HepG2 (cell line): ENCODE results near the gene NUP133. TPM values are rescaled to one million over a fixed set of nuclear protein-coding genes. Genes with fewer than 3 reads are reported as not detected.
A peak's percentile ranks its signal among the peaks of the same experiment; 100 is the strongest.

Experiments used
- ASH2L ChIP-seq: fragments of 300-600, 200-600 bp; sonication (generic); IDR thresholded peaks from 2 replicates; pipeline ENCODE4 v1.7.0; 2017; ENCODE audit warnings: low read depth, mild to moderate bottlenecking, moderate library complexity, mixed read lengths, low read length; ENCODE audit not compliant: insufficient read length
- CEBPB ChIP-seq: IDR thresholded peaks from 2 replicates; pipeline ENCODE4 v1.6.1; 2011; ENCODE audit warnings: low read depth, low read length, improper control_type of control experiment, borderline replicate concordance
- PRDM10 ChIP-seq: sonication (generic); formaldehyde crosslinking; IDR thresholded peaks from 2 replicates; pipeline ENCODE4 v1.4.0; 2020; ENCODE audit warnings: low read depth, missing genetic modification reagents
- RBM22 ChIP-seq: fragments of 200-400 bp; formaldehyde crosslinking; optimal IDR thresholded peaks from 2 replicates; pipeline ENCODE3; 2017; ENCODE audit warnings: mild to moderate bottlenecking, low read length, moderate library complexity
- UBTF ChIP-seq: sonication (generic); formaldehyde crosslinking; IDR thresholded peaks from 2 replicates; pipeline ENCODE4 v1.4.0; 2020; ENCODE audit warnings: mild to moderate bottlenecking, missing genetic modification reagents
- ZBTB46 ChIP-seq: sonication (generic); formaldehyde crosslinking; IDR thresholded peaks from 2 replicates; pipeline ENCODE4 v1.4.0; 2020; ENCODE audit warnings: mild to moderate bottlenecking, missing genetic modification reagents, borderline replicate concordance
- ZNF331 ChIP-seq: sonication (generic); formaldehyde crosslinking; IDR thresholded peaks from 2 replicates; pipeline ENCODE4 v1.4.0; 2020; ENCODE audit warnings: missing genetic modification reagents
- ZNF503 ChIP-seq: sonication (generic); formaldehyde crosslinking; IDR thresholded peaks from 2 replicates; pipeline ENCODE4 v1.4.0; 2020; ENCODE audit warnings: missing genetic modification reagents
- ZNF775 ChIP-seq: sonication (generic); formaldehyde crosslinking; IDR thresholded peaks from 2 replicates; pipeline ENCODE4 v1.4.0; 2020; ENCODE audit warnings: missing genetic modification reagents, mild to moderate bottlenecking, moderate library complexity, borderline replicate concordance
- ZNF83 ChIP-seq: sonication (generic); formaldehyde crosslinking; IDR thresholded peaks from 2 replicates; pipeline ENCODE4 v1.4.0; 2020; ENCODE audit warnings: missing genetic modification reagents, mild to moderate bottlenecking, borderline replicate concordance
- polyA plus RNA-seq, 8 experiments: library from polyadenylated mRNA; depleted of rRNA in 3 of 8; stranded (reverse) in 7 of 8; unstranded in 1 of 8; fragments of >200 nt; fragmentation: Illumina TruSeq in 4 of 8; extraction: Trizol in 4 of 8; gene quantifications; 2 replicates each; pipeline versions ENCODE4 v1.2.1 to v1.2.3, GENCODE V29; 2011 to 2016; ENCODE audit warnings: low read depth in 4 of 8, missing spikeins in 1 of 8, mixed read lengths in 1 of 8; ENCODE audit not compliant: insufficient read depth in 1 of 8
- total RNA-seq, 5 experiments: library from RNA; depleted of rRNA; stranded (reverse); fragments of >200 nt; fragmentation: Illumina TruSeq; extraction: Trizol; gene quantifications; 2 replicates each; pipeline ENCODE4 v1.2.3, GENCODE V29; 2016; ENCODE audit warnings: low read depth in 1 of 5

The NUP133 gene
- total and polyA plus RNA-seq, 2 of the 13 experiments (the other 11 are each of a cell fraction or from before 2014, with no cell fraction given): 17.7 to 45.6 TPM

GRCh38 chr1:229408458-229409037 is 99.6 kb downstream of the NUP133 start (continued):
- TF ChIP-seq ZNF775 (CRISPR knock-in tag) (no peak), RBM22 (no peak), ZNF331 (CRISPR knock-in tag) (peak; percentile 32; the same call in 1 of the 2 replicates), CEBPB (no peak), UBTF (CRISPR knock-in tag) (peak; percentile 55), ZNF503 (CRISPR knock-in tag) (no peak), ZNF83 (CRISPR knock-in tag) (no peak), ASH2L (no peak), ZBTB46 (CRISPR knock-in tag) (no peak), PRDM10 (CRISPR knock-in tag) (no peak)
- TF ChIP-seq, all 625 proteins: peak for 35
